Measurements from ENCODE around the gene RNF175.

The RNF175 gene

DNA sequence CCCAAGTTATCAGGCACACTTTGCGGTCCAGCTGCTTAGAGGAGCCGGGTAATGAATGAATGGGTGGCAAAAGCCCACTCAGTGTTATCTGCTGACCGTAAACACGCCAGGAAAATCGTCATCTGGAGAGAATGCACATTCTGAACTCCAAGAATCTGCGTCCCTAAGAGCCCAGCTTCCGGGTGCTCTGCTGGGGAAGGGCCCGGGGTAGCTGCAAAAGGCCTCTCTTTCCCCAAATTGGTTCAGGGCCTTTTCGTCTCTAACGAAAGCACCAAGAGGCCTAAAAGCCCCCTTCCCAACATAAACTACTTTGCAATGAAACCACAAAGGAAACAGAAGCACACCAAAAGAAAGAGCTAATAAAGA lies 30.7 kb upstream of the RNF175 start:
- Histone ChIP-seq H3K9me2 (replicated peaks; ENCODE audit: insufficient read depth, low read length) (no peaks in the 10 kb centered on the region), H3F3A (ENCODE audit: insufficient read depth, low read length) (no peaks in the 10 kb centered on the region), H3K36me3 (replicated peaks; ENCODE audit: insufficient read depth, low read length) (no peaks in the 10 kb centered on the region), H3K79me2 (ENCODE audit: low read length) (no peaks in the 10 kb centered on the region), H3K4me1 (ENCODE audit: low read length) (no peaks in the 10 kb centered on the region), H3K4me2 (ENCODE audit: low read depth, low read length) (no peak overlapping the region), H3K27ac (ENCODE audit: low read length) (no peak overlapping the region), H3K4me3 (ENCODE audit: low read length) (no peak overlapping the region), H3K9ac (ENCODE audit: low read length) (no peak overlapping the region), H3K9me3 (replicated peaks; ENCODE audit: insufficient read depth, low read length) (no peaks in the 10 kb centered on the region), H2AFZ (ENCODE audit: low read length) (no peak overlapping the region), H4K20me1 (ENCODE audit: insufficient read depth, low read length) (no peaks in the 10 kb centered on the region), H3K27me3 (replicated peaks; ENCODE audit: insufficient read depth, low read length) (peaks cover 8% of the 10 kb centered on the region; the same call in 1 of the 2 replicates)
- DNase-seq: no peak
- no peak for TF ChIP-seq EZH2 (optimal IDR thresholded peaks at IDR 0.05; ENCODE audit: low read depth, low read length)

DNA sequence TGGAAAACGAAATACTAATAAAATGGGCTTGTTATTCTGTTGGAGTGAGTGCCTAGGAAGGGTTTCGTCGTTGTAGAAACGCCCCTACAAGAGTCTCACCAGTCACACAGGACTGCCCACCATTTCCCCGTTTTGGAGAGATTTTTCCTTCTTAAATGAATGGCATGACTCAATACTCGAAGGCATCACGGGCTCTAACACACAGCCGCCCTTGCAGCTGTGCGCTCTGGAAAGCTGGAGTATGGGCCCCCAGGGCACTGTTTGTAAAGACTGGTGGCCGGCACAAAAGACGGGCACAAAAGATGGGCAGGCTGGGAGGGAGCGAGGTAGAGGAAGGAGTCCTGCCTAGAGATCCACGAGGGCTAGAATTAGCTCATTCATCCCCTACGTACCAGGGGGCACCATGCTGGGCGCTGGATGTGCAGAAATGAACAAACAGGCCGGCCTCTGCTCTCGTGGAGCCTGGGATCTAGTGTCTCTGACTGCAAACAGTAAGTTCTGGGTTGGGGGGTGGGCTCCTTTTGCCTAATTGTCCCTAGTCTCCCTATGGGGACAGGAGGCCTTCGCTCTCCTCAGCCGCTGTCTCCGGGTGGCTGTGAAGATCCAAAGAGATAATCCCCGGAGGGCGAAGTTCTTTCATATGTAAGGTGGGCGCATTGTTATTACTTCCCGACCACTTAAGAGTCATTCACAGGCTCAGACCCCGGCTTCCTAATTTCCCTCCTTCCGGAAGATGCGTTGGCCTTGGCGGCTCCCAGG lies 30.1 kb upstream of the RNF175 start:
- Histone ChIP-seq H3K4me2 (ENCODE audit: low read depth, low read length) (no peak overlapping the region), H3K9me2 (replicated peaks; ENCODE audit: insufficient read depth, low read length) (no peaks in the 10 kb centered on the region), H3K4me1 (ENCODE audit: low read length) (no peaks in the 10 kb centered on the region), H3K9me3 (replicated peaks; ENCODE audit: insufficient read depth, low read length) (no peaks in the 10 kb centered on the region), H3K79me2 (ENCODE audit: low read length) (no peaks in the 10 kb centered on the region), H2AFZ (ENCODE audit: low read length) (no peak overlapping the region), H3K4me3 (ENCODE audit: low read length) (no peak overlapping the region), H3K27ac (ENCODE audit: low read length) (no peak overlapping the region), H4K20me1 (ENCODE audit: insufficient read depth, low read length) (no peaks in the 10 kb centered on the region), H3K27me3 (replicated peaks; ENCODE audit: insufficient read depth, low read length) (peaks cover 8% of the 10 kb centered on the region; the same call in 1 of the 2 replicates), H3F3A (ENCODE audit: insufficient read depth, low read length) (no peaks in the 10 kb centered on the region), H3K9ac (ENCODE audit: low read length) (no peak overlapping the region), H3K36me3 (replicated peaks; ENCODE audit: insufficient read depth, low read length) (no peaks in the 10 kb centered on the region)
- TF ChIP-seq EZH2phosphoT487 (IDR thresholded peaks at IDR 0.05; ENCODE audit: low read length) (no peak), EZH2 (optimal IDR thresholded peaks at IDR 0.05; ENCODE audit: low read depth, low read length) (no peak)
- TF ChIP-seq, protein P1, sequence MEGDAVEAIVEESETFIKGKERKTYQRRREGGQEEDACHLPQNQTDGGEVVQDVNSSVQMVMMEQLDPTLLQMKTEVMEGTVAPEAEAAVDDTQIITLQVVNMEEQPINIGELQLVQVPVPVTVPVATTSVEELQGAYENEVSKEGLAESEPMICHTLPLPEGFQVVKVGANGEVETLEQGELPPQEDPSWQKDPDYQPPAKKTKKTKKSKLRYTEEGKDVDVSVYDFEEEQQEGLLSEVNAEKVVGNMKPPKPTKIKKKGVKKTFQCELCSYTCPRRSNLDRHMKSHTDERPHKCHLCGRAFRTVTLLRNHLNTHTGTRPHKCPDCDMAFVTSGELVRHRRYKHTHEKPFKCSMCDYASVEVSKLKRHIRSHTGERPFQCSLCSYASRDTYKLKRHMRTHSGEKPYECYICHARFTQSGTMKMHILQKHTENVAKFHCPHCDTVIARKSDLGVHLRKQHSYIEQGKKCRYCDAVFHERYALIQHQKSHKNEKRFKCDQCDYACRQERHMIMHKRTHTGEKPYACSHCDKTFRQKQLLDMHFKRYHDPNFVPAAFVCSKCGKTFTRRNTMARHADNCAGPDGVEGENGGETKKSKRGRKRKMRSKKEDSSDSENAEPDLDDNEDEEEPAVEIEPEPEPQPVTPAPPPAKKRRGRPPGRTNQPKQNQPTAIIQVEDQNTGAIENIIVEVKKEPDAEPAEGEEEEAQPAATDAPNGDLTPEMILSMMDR (IDR thresholded peaks at IDR 0.05; ENCODE audit: low read length): no peak
- DNase-seq: no peak

DNA sequence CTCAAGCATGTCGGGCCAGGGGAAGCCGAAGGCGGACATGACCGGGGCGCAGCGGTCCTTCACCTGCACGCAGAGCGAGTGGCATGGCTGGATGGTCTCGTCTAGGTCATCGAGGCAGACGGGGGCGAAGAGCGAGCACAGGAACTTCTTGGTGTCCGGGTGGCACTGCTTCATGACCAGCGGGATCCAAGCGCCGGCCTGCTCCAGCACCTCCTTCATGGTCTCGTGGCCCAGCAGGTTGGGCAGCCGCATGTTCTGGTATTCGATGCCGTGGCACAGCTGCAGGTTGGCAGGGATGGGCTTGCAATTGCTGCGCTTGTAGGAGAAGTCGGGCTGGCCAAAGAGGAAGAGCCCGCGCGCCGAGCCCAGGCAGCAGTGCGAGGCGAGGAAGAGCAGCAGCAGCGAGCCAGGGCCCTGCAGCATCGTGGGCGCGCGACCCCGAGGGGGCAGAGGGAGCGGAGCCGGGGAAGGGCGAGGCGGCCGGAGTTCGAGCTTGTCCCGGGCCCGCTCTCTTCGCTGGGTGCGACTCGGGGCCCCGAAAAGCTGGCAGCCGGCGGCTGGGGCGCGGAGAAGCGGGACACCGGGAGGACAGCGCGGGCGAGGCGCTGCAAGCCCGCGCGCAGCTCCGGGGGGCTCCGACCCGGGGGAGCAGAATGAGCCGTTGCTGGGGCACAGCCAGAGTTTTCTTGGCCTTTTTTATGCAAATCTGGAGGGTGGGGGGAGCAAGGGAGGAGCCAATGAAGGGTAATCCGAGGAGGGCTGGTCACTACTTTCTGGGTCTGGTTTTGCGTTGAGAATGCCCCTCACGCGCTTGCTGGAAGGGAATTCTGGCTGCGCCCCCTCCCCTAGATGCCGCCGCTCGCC lies 28.8 kb upstream of the RNF175 start, which contains the start of gene SFRP2:
Gene SFRP2 (minus strand): TSS at position 671 of the 864 bp plus-strand sequence. CDS start 248 bp downstream, at position 423.
- Histone ChIP-seq H3K4me2 (ENCODE audit: low read depth, low read length) (no peak within 1 kb of the TSS), H3K27me3 (replicated peaks; ENCODE audit: insufficient read depth, low read length) (peaks cover 8% of the 10 kb centered on the region; the same call in 1 of the 2 replicates), H3K79me2 (ENCODE audit: low read length) (no peaks in the 10 kb centered on the region), H4K20me1 (ENCODE audit: insufficient read depth, low read length) (no peaks in the 10 kb centered on the region), H3K9me3 (replicated peaks; ENCODE audit: insufficient read depth, low read length) (no peaks in the 10 kb centered on the region), H3F3A (ENCODE audit: insufficient read depth, low read length) (no peaks in the 10 kb centered on the region), H3K36me3 (replicated peaks; ENCODE audit: insufficient read depth, low read length) (no peaks in the 10 kb centered on the region), H2AFZ (ENCODE audit: low read length) (no peak within 1 kb of the TSS), H3K4me3 (ENCODE audit: low read length) (no peak within 1 kb of the TSS), H3K9me2 (replicated peaks; ENCODE audit: insufficient read depth, low read length) (no peaks in the 10 kb centered on the region), H3K27ac (ENCODE audit: low read length) (no peak within 1 kb of the TSS), H3K4me1 (ENCODE audit: low read length) (no peaks in the 10 kb centered on the region), H3K9ac (ENCODE audit: low read length) (no peak within 1 kb of the TSS)
- DNase-seq: no peak
- TF ChIP-seq EZH2phosphoT487 (IDR thresholded peaks at IDR 0.05; ENCODE audit: low read length) (no peak), EZH2 (optimal IDR thresholded peaks at IDR 0.05; ENCODE audit: low read depth, low read length) (no peak)
- TF ChIP-seq, protein P1 (IDR thresholded peaks at IDR 0.05; ENCODE audit: low read length): no peak
